ENCODE data around the gene UTS2B.

Gene UTS2B

DNA sequence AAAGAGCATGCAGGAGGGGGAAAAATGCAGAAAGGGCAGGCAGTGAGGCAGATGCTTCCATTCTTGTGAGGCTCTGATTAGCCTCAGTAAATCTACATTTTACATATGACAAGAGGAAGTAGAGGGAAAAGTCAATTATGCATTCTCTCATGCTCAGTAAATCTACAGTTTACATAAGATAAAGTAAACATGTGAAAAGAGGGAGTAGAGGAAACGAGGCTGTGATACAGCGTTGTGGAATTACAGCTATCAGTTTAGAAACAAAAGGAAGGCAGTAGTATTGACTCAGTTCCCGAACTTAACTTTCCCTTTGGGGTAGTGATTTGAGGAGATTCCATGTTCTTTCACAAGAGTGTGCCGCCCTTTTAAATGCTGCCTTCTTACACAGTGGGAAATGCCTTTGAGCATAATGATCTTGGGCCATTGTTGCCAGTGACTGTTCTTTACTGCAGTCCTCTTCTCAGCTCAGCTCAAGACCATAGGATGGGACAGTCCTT, 92.0 kb downstream of the UTS2B start:
- no peak for DNase-seq (ENCODE audit: low read depth)

DNA sequence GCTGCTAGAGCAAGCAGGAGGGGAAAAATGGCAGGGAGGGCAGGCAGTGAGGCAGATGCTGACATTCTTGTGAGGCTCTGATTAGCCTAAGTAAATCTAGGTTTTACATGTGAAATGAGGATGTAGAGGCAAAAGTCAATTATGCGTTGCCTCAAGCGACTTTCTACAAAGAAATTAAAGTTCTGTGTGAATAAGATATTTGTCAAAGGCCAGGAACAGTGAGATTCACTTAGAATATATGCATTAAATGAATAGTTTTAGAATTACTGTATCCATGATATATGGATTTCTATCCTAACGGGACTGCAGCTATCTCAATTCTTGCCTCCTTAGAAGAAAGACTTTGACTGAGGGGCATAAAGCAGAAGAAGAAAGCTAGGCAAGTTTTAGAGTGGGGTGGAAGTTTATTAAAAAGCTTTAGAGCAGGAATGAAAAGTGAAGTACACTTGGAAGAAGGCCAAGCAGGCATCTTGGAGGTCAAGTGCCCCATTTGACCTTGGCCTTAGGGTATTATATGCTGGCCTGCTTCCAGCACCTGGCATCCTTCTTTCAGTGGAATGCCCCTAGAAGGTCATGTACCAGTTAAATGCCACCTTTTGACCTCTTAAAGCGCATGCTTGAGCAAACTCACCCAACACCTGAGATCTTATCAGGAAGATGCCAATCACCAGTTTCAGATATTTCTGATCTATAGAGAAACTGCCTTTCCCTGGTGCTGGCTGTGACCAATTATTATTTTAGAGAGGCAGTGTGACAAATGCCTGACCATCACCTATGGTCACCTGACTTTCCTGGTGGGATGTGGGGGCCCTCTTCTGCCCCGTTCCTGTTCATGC, 93.1 kb downstream of the UTS2B start:
- DNase-seq (ENCODE audit: low read depth): no peak

DNA sequence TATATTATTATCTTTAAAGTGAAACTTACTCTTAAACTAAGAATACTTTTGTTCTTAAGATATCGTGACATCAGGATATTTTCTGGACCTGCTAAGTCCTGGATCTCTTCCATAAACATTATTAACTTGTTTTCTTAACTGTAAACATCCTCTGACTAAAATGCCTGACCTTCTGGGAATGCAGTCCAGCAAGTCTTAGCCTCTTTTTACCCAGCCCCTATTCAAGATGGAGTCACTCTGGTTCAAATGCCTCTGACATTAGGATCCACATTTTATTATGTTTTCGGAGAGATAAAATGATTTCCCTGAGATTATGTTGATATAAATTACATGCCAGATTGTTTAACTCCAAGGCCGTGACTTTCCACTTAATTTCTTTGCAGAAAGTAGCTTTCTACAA, 93.7 kb downstream of the UTS2B start:
- DNase-seq (ENCODE audit: low read depth): no peak

DNA sequence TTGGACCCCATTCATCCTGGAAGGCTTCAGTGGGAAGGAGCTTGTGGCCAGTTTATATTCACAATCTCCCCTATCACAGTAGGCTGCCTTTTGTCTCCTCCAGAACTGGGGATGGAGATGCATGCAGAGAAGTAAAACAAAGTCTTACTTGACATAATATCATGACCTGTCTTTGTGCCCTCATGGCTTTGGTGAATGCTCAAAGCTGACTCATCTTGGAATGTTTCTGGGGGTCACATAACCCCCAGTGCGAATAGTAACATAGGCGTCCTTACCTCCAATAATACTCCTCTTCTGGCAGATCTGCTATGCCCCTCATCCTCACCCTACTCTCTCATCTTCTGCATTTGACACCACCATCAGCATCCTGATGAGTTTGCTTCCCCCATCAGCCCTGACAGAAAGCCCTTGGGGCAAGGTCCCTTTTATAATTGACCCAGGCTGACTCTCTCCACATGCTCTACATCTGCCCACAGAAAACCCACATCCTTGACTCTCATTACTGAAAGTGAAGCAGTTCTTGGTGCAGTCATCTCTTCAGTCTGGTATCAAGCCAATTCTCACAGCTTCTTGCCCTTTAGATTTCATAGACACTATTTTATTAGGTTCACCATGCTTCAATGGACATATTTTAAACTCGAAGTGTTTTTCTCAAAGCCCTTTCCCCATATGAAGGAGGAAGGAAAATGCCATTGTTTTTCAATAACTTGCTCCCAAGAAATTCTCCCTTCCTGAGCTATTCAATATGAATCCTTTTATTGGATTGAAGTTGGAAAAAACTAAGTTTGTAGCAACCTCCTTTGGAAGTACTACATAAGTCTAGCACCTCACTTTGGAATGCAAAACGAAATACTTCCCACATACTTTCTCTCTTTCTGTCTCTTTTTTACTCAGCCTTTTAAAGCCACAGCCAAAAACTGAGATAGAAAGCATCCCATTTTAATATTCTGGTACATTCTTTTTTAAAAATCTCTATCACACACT, 94.7 kb downstream of the UTS2B start:
- DNase-seq (ENCODE audit: low read depth): no peak

DNA sequence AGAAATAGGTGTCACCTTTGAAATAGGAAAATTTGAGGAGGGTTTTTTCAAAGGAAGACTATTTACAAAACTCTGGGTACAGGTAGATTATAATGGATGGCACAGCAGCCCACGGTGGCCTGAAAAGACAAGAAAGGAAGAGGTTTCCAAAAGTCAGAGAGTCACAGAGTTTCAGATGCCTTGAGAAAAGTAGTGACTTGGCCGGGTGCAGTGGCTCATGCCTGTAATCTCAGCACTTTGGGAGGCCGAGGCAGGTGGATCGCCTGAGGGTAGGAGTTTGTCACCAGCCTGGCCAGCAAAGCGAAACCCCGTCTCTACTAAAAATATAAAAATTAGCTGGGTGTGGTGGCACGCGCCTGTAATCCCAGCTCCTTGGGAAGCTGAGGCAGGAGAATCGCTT, 96.1 kb downstream of the UTS2B start:
- DNase-seq (ENCODE audit: low read depth): no peak

DNA sequence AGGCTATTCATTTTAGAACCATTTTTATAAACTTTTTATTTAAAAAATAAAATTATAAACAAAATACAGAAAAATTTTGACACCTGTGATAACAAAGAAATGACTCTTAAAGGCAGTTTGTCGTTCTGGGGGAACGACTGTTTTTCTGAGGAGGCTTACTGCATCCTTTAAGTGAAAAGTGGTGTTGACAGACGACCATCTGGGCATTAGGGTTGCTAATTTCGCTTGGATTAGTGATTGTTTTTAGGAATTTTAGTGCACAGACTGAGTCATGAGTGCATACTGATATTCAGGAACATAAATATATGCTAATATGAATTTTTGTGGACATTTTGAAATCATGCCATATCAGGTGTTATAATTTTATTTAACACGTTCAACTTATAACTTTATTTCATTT, 102.8 kb downstream of the UTS2B start:
- no peak for DNase-seq (ENCODE audit: low read depth)

DNA sequence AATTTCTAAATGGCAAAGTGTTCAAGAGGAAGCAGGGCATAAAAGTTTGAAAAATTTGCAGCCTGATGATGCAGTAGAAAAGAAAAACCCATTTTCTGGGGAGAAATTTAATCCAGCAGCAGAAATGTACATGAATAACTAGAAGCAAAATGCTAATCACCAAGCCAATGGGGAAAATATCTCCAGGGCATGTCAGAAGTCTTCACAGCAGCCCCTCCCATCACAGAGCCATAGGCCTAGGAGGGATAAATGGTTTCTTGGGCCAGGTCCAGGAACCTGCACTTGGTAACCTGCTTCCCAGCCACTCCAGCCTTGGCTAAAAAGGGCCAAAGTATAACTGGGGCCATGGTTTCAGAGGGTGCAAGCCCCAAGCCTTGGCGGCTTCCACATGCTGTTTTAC, 108.7 kb downstream of the UTS2B start:
- DNase-seq (ENCODE audit: low read depth): no peak

DNA sequence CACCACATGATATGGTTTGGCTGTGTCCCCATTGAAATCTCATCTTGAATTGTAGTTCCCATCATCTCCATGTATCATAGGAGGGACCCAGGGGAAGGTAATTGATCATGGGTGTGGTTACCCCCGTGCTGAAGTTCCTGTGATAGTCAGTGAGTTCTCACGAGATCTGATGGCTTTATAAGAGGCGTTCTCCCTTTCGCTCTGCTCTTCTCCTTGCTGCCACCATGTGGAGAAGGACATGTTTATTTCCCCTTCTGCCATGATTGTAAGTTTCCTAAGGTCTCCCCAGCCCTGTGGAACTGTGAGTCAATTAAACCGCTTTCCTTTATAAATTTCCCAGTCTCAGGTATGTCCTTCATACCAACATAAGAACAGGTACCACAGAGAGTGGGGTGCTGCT, 109.4 kb downstream of the UTS2B start:
- DNase-seq (ENCODE audit: low read depth): no peak

DNA sequence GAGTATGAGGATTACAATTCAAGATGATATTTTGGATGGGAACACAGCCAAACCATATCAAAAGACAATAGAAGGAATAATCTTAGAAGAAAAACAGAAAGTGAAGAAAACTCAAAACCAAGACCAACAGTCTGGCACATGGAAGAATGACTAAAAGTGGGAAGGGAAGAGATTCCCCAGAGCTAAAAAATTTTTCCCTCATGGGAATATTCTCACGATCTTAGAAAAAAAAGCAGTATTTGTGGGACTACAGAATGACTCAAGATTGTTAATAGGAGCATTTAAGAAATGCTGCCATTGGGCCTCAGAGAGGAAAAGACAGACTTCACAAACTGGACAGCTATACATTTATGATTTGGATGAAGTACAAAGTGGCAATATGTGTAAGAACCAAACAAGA, 113.0 kb downstream of the UTS2B start:
- no peak for DNase-seq (ENCODE audit: low read depth)

All from stimulated activated CD8-positive, alpha-beta memory T cell treated with anti-CD3 and anti-CD28 coated beads, Interleukin-12 subunit alpha, Interleukin-12 subunit beta, amount 100 ng/mL, for 1 hour (primary cell).